OCI-LY3 (cell line): Measurements from ENCODE around the gene ZNF577.

ENCODE experiments used
- H2AFZ ChIP-seq: fragments of 200-600, 300-600 bp; shearing (Covaris generic); 2 replicates; pipeline ENCODE4 v1.6.0; 2014; ENCODE audit warnings: antibody characterized with exemption, low read depth, low read length
- H3K27ac ChIP-seq: fragments of 200-600, 300-600 bp; sonication (generic); 2 replicates; pipeline ENCODE4 v1.5.1; 2014; ENCODE audit warnings: mild to moderate bottlenecking, low read length, moderate library complexity, mixed read lengths
- H3K27me3 ChIP-seq: fragments of 200-600, 300-600 bp; sonication (generic); 2 replicates; pipeline ENCODE4 v1.6.1; 2014; ENCODE audit warnings: low read depth, low read length, mixed read lengths
- H3K36me3 ChIP-seq: fragments of 200-600, 300-600 bp; sonication (generic); replicated peaks from 2 replicates; pipeline ENCODE3; 2014; ENCODE audit warnings: low read depth, low read length, mixed read lengths
- H3K4me1 ChIP-seq: fragments of 300-600, 200-600 bp; sonication (generic); 2 replicates; pipeline ENCODE4 v1.6.1; 2014; ENCODE audit warnings: low read length, mixed read lengths
- H3K4me2 ChIP-seq: fragments of 200-600, 300-600 bp; sonication (generic); 2 replicates; pipeline ENCODE4 v1.6.1; 2014; ENCODE audit warnings: low read length, mixed read lengths
- H3K4me3 ChIP-seq: fragments of 300-600, 200-600 bp; sonication (generic); 2 replicates; pipeline ENCODE4 v1.5.1; 2014; ENCODE audit warnings: antibody characterized with exemption, mild to moderate bottlenecking, low read length, moderate library complexity
- H3K79me2 ChIP-seq: fragments of 300-600, 200-600 bp; shearing (Covaris generic); 2 replicates; pipeline ENCODE4 v1.6.1; 2014; ENCODE audit warnings: mild to moderate bottlenecking, low read length, mixed read lengths
- H3K9ac ChIP-seq: fragments of 300-600, 200-600 bp; shearing (Covaris generic); 2 replicates; pipeline ENCODE4 v1.6.0; 2014; ENCODE audit warnings: mild to moderate bottlenecking, low read length, moderate library complexity
- H3K9me3 ChIP-seq: fragments of 200-600, 300-600 bp; shearing (Covaris generic); 2 replicates; pipeline ENCODE4 v1.6.1; 2014; ENCODE audit warnings: low read length, mixed read lengths; ENCODE audit not compliant: insufficient read depth
- H4K20me1 ChIP-seq: fragments of 200-600, 300-600 bp; sonication (generic); 2 replicates; pipeline ENCODE4 v1.6.1; 2016; ENCODE audit warnings: low read length, mixed read lengths; ENCODE audit not compliant: insufficient read depth
- CTCF ChIP-seq: fragments of 200-600, 300-600 bp; sonication (generic); IDR thresholded peaks from 2 replicates; pipeline ENCODE4 v1.5.1; 2014; ENCODE audit warnings: antibody characterized with exemption, low read length, low read depth
- EZH2phosphoT487 ChIP-seq: fragments of 200-600 bp; shearing (Covaris generic); IDR thresholded peaks from 2 replicates; pipeline ENCODE4 v1.6.1; 2018; ENCODE audit warnings: antibody characterized with exemption, mixed run types, low read depth

The ZNF577 gene

GRCh38 chr19:51887522-51888498 lies at the start of gene ZNF577:
TSS of gene ZNF577 (minus strand) at chr19:51887951. CDS start at chr19:51880382, 7,569 bp downstream.
- H3K9me3 ChIP-seq = peaks cover 45% of the 10 kb centered on the region
- no peak within 1 kb of the TSS for H2AFZ ChIP-seq
- no peak within 1 kb of the TSS for H3K4me2 ChIP-seq
- no peak within 1 kb of the TSS for H3K4me3 ChIP-seq
- H3K36me3 ChIP-seq = peaks cover 42% of the 10 kb centered on the region
- H4K20me1 ChIP-seq = no peaks in the 10 kb centered on the region
- H3K9ac ChIP-seq = no peak within 1 kb of the TSS
- no peaks in the 10 kb centered on the region for H3K79me2 ChIP-seq
- no peaks in the 10 kb centered on the region for H3K27me3 ChIP-seq
- H3K4me1 ChIP-seq = no peaks in the 10 kb centered on the region
- TF ChIP-seq CTCF (no peak), EZH2phosphoT487 (no peak)
- H3K27ac ChIP-seq = no peak within 1 kb of the TSS

GRCh38 chr19:51931921-51932320 lies 44.2 kb upstream of the ZNF577 start:
- Histone ChIP-seq H3K4me3 (no peak overlapping the region), H3K9me3 (peaks cover 14% of the 10 kb centered on the region; the same call in 1 of the 2 replicates), H3K27ac (no peak overlapping the region), H3K9ac (no peak overlapping the region), H3K27me3 (no peaks in the 10 kb centered on the region), H3K4me2 (no peak overlapping the region), H3K4me1 (peaks cover 3% of the 10 kb centered on the region; the same call in 1 of the 2 replicates), H2AFZ (no peak overlapping the region), H3K36me3 (peaks cover 64% of the 10 kb centered on the region), H3K79me2 (peaks cover 10% of the 10 kb centered on the region), H4K20me1 (no peaks in the 10 kb centered on the region)
- no peak for TF ChIP-seq EZH2phosphoT487
- TF ChIP-seq CTCF = no peak

GRCh38 chr19:51927859-51928258 lies 40.1 kb upstream of the ZNF577 start:
- Histone ChIP-seq H2AFZ (peak overlapping the region; percentile 99; the same call in 1 of the 2 replicates), H3K27ac (no peak overlapping the region), H3K36me3 (peaks cover 35% of the 10 kb centered on the region), H3K27me3 (no peaks in the 10 kb centered on the region), H3K9ac (peak overlapping the region; percentile 89), H3K9me3 (peaks cover 25% of the 10 kb centered on the region), H4K20me1 (no peaks in the 10 kb centered on the region), H3K4me2 (peak overlapping the region; percentile 73), H3K79me2 (peaks cover 10% of the 10 kb centered on the region), H3K4me3 (peak overlapping the region; percentile 89), H3K4me1 (peaks cover 7% of the 10 kb centered on the region)
- no peak for TF ChIP-seq CTCF
- TF ChIP-seq EZH2phosphoT487 = no peak
